Nephron (organoid): Measurements from ENCODE around the gene ST3GAL4.
"Not testable (repeated sequence)": the region's sequence is repeated elsewhere in the genome, so short reads cannot be mapped to it uniquely, and the experiment has no call there.

Source experiments
- H3K27ac Mint-ChIP-seq, 3 experiments: 2 replicates each; pipeline ENCODE4 v1.8.0; 2020; ENCODE audit warnings: mixed read lengths in 3 of 3, mild to moderate bottlenecking in 2 of 3, moderate library complexity in 1 of 3
- H3K27me3 Mint-ChIP-seq: 2 replicates; pipeline ENCODE4 v1.8.0; 2021; ENCODE audit warnings: low read depth, mild to moderate bottlenecking, moderate library complexity, mixed read lengths
- H3K36me3 Mint-ChIP-seq: 2 replicates; pipeline ENCODE4 v1.8.0; 2020; ENCODE audit warnings: low read depth, mixed read lengths
- H3K4me1 Mint-ChIP-seq: 2 replicates; pipeline ENCODE4 v1.8.0; 2020; ENCODE audit warnings: mixed read lengths
- H3K4me3 Mint-ChIP-seq, 3 experiments: 2 replicates each; pipeline ENCODE4 v1.8.0; 2020; ENCODE audit warnings: mild to moderate bottlenecking in 3 of 3, mixed read lengths in 3 of 3, moderate library complexity in 2 of 3
- H3K9me3 Mint-ChIP-seq: 2 replicates; pipeline ENCODE4 v1.8.0; 2020; ENCODE audit warnings: mixed read lengths
- TF ChIP-seq, protein P1 (sequence below), 3 experiments: fragments of 200-600 bp; sonication (generic); IDR thresholded peaks; one replicate each; pipeline ENCODE4 v1.5.0; 2021; ENCODE audit warnings: antibody characterized with exemption in 3 of 3; ENCODE audit not compliant: unreplicated experiment in 3 of 3

ST3GAL4 gene

DNA sequence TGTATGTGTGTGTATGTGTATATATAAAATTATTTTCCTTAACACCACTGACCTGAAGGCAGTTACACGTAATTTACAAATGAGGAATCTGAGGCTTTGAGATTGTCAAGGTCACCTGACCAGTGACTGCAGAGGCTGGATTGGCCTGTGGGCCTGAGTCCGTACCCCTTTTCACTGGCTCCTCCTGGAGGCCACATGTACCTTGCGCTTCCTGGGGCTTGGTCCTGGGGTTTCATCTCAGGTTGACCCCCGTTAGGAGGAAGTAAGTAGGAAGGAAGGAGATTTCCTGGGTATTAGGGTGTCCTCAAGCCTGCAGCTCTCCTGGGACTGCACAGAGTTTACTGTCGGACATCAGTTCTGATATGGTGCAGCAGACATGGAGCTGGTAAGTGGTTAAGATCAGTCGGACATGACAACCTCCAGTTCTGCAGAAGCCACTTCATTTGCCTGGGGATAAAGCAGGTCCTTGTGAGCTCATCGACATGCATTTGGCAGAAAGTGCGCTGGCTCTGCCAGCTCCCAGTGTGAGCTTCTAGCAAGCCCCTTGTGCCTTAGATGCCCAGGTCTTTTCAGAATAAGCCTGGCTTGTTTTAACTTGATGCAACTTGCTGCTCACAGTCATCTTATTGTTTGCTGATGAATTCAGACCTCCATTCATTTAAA, 36.6 kb downstream of the ST3GAL4 start:
- Mint-ChIP-seq H3K27me3 (no peaks in the 10 kb centered on the region), H3K9me3 (no peaks in the 10 kb centered on the region), H3K36me3 (no peaks in the 10 kb centered on the region), H3K27ac (peak overlapping the region; percentile 18 to 89 (median 86)), H3K4me1 (peaks cover 63% of the 10 kb centered on the region), H3K4me3 (no peak overlapping the region)
- TF ChIP-seq, protein P1, sequence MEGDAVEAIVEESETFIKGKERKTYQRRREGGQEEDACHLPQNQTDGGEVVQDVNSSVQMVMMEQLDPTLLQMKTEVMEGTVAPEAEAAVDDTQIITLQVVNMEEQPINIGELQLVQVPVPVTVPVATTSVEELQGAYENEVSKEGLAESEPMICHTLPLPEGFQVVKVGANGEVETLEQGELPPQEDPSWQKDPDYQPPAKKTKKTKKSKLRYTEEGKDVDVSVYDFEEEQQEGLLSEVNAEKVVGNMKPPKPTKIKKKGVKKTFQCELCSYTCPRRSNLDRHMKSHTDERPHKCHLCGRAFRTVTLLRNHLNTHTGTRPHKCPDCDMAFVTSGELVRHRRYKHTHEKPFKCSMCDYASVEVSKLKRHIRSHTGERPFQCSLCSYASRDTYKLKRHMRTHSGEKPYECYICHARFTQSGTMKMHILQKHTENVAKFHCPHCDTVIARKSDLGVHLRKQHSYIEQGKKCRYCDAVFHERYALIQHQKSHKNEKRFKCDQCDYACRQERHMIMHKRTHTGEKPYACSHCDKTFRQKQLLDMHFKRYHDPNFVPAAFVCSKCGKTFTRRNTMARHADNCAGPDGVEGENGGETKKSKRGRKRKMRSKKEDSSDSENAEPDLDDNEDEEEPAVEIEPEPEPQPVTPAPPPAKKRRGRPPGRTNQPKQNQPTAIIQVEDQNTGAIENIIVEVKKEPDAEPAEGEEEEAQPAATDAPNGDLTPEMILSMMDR (IDR thresholded peaks at IDR 0.05; ENCODE audit: unreplicated experiment in 3 of 3) = no peak

GRCh38 chr11:126392633-126393013, 37.1 kb downstream of the ST3GAL4 start:
- H3K9me3 Mint-ChIP-seq = no peaks in the 10 kb centered on the region
- TF ChIP-seq, protein P1 (IDR thresholded peaks at IDR 0.05; ENCODE audit: unreplicated experiment in 3 of 3) = no peak
- peak overlapping the region; percentile 18 to 89 (median 86) for H3K27ac Mint-ChIP-seq
- no peaks in the 10 kb centered on the region for H3K36me3 Mint-ChIP-seq
- no peaks in the 10 kb centered on the region for H3K27me3 Mint-ChIP-seq
- peaks cover 68% of the 10 kb centered on the region for H3K4me1 Mint-ChIP-seq
- H3K4me3 Mint-ChIP-seq = no peak overlapping the region

DNA sequence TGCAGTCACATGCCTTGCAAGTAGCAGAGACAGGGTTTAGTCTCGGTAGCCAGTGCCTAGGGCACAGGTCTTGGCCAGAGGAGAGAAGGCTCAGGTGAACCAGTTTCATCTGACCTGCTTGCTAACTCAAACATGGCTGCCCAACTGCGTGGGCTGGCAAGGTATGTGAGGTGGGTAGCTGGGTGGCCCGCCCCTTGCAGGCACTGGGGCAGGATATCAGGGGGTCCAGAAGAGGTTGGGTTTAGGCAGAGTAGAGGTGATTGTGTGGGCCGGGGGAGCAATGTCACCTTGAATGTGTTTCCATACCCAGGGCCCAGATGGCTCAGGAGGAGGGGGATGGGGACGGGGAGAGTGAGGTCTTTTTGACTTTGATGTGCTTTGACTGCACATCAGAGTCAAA, 37.7 kb downstream of the ST3GAL4 start:
- Mint-ChIP-seq H3K27ac (peak overlapping the region in 1 of 3 experiments; percentile 86), H3K4me1 (peaks cover 66% of the 10 kb centered on the region), H3K36me3 (no peaks in the 10 kb centered on the region), H3K9me3 (no peaks in the 10 kb centered on the region), H3K4me3 (no peak overlapping the region), H3K27me3 (no peaks in the 10 kb centered on the region)
- TF ChIP-seq, protein P1 (IDR thresholded peaks at IDR 0.05; ENCODE audit: unreplicated experiment in 3 of 3) = no peak

GRCh38 chr11:126394036-126394435, 38.5 kb downstream of the ST3GAL4 start:
- Mint-ChIP-seq H3K36me3 (no peaks in the 10 kb centered on the region), H3K9me3 (no peaks in the 10 kb centered on the region), H3K4me3 (no peak overlapping the region), H3K4me1 (peaks cover 63% of the 10 kb centered on the region), H3K27ac (no peak overlapping the region), H3K27me3 (no peaks in the 10 kb centered on the region)
- TF ChIP-seq, protein P1 (IDR thresholded peaks at IDR 0.05; ENCODE audit: unreplicated experiment in 3 of 3) = no peak

GRCh38 chr11:126394634-126395072, 39.2 kb downstream of the ST3GAL4 start:
- not testable (repeated sequence) for H3K9me3 Mint-ChIP-seq, H3K36me3 Mint-ChIP-seq, H3K27me3 Mint-ChIP-seq, H3K27ac Mint-ChIP-seq, H3K4me3 Mint-ChIP-seq
- H3K4me1 Mint-ChIP-seq = peaks cover 59% of the 10 kb centered on the region

DNA sequence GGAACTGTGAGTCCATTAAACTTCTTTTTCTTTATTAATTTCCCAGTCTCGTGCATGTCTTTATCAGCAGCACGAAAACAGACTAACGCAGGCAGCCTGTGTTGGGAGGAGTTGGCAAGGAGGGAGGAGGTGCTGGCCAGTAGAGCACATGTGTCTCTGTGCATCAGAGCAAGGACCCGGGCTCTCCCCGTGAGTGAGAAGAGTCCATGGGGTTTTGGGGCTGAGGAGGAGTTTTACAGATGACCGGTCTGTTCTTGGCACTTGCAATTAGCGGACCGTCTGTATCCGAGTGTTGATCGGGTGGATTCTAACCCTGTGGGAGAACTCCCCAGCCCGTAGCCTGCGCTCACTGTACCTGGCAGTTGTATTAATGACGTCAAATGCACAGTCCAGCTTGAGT, 40.3 kb downstream of the ST3GAL4 start:
- H3K27me3 Mint-ChIP-seq, H3K36me3 Mint-ChIP-seq, H3K4me3 Mint-ChIP-seq, H3K9me3 Mint-ChIP-seq, H3K27ac Mint-ChIP-seq: not testable (repeated sequence)
- H3K4me1 Mint-ChIP-seq = peaks cover 52% of the 10 kb centered on the region

DNA sequence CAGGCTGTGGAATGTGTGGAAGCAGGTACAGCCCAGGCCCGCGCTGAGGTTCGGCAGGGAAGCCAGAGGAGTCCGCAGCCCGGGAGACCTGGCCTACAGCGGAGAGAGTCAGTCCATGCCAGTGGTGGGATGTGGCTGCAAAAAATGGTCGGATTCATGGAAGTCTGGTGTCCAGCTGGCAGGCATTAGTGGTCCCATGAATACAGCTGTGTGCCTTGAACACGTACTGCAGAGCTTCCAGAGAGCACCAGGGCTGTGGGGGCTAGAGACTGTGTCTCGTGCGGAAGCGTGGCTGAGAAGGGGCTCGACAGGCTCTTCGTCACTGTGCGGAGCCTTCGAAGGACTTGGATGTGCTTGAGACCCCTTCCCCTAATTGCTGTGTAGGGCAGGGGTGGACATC, 40.8 kb downstream of the ST3GAL4 start:
- Mint-ChIP-seq H3K4me1 (peaks cover 47% of the 10 kb centered on the region), H3K27ac (peak overlapping the region in 1 of 3 experiments; percentile 47)
- H3K4me3 Mint-ChIP-seq, H3K36me3 Mint-ChIP-seq, H3K9me3 Mint-ChIP-seq, H3K27me3 Mint-ChIP-seq: not testable (repeated sequence)
